ENCODE results near the gene SEMA7A. TPM values are rescaled to one million over a fixed set of nuclear protein-coding genes. Genes with fewer than 3 reads are reported as not detected.
"Not testable (repeated sequence)": the region's sequence is repeated elsewhere in the genome, so short reads cannot be mapped to it uniquely, and the experiment has no call there.

SEMA7A gene
- total RNA-seq, result 1.3 TPM
- long read RNA-seq, result 0 reads

- DNase-seq (peak; percentile 89), ATAC-seq (peak; percentile 94)
- intact Hi-C loops (cut with micrococcal nuclease), result no loop called here
Observed at GRCh38 chr15:74433592-74434262, at the start of gene SEMA7A. Gene SEMA7A, minus strand, starts transcription at chr15:74433958. Its CDS starts 40 bp downstream, at chr15:74433918.

GRCh38 chr15:74482661-74483060 is 48.9 kb upstream of the SEMA7A start:
- ATAC-seq (no peak), DNase-seq (no peak)
- intact Hi-C loops (cut with micrococcal nuclease), result no loop called here

GRCh38 chr15:74480364-74480763 is 46.6 kb upstream of the SEMA7A start:
- intact Hi-C loops (cut with micrococcal nuclease); ATAC-seq; DNase-seq: not testable (repeated sequence)

- intact Hi-C loops (cut with micrococcal nuclease); DNase-seq; ATAC-seq: not testable (repeated sequence)
Observed at GRCh38 chr15:74471621-74472020, 37.9 kb upstream of the SEMA7A start.

GRCh38 chr15:74470631-74471395 is 37.1 kb upstream of the SEMA7A start:
- ATAC-seq (no peak), DNase-seq (no peak)
- intact Hi-C loops (cut with micrococcal nuclease), result no loop called here

GRCh38 chr15:74468341-74469032 is 34.7 kb upstream of the SEMA7A start:
- intact Hi-C loops (cut with micrococcal nuclease), result no loop called here
- DNase-seq (no peak), ATAC-seq (no peak)

GRCh38 chr15:74466570-74466969 is 32.8 kb upstream of the SEMA7A start:
- ATAC-seq (no peak), DNase-seq (no peak)
- intact Hi-C loops (cut with micrococcal nuclease), result no loop called here

GRCh38 chr15:74464897-74465296 is 31.1 kb upstream of the SEMA7A start:
- no peak for DNase-seq
- no peak for ATAC-seq
- intact Hi-C loops (cut with micrococcal nuclease), result no loop called here

- no peak for DNase-seq
- ATAC-seq, result no peak
- intact Hi-C loops (cut with micrococcal nuclease), result no loop called here
Observed at GRCh38 chr15:74464216-74464615, 30.5 kb upstream of the SEMA7A start.

GRCh38 chr15:74463634-74464033 is 29.9 kb upstream of the SEMA7A start:
- DNase-seq, result no peak
- intact Hi-C loops (cut with micrococcal nuclease), result no loop called here
- ATAC-seq, result no peak

- DNase-seq, result no peak
- intact Hi-C loops (cut with micrococcal nuclease), result no loop called here
- no peak for ATAC-seq
Observed at GRCh38 chr15:74461847-74462511, 28.2 kb upstream of the SEMA7A start.

GRCh38 chr15:74460871-74461846 is 27.4 kb upstream of the SEMA7A start, which contains the start of gene UBL7:
Gene UBL7, minus strand, starts transcription at chr15:74461160. Its CDS starts 2,293 bp downstream, at chr15:74458867.
- intact Hi-C loops (cut with micrococcal nuclease), result no loop called here
- DNase-seq, result peak; percentile 97
- ATAC-seq, result peak; percentile 99

- DNase-seq (no peak), ATAC-seq (no peak)
- intact Hi-C loops (cut with micrococcal nuclease), result no loop called here
Observed at GRCh38 chr15:74460298-74460697, 26.5 kb upstream of the SEMA7A start.

- DNase-seq; ATAC-seq; intact Hi-C loops (cut with micrococcal nuclease): not testable (repeated sequence)
Observed at GRCh38 chr15:74459798-74460197, 26.0 kb upstream of the SEMA7A start.

- DNase-seq (no peak), ATAC-seq (no peak)
- intact Hi-C loops (cut with micrococcal nuclease), result no loop called here
Observed at GRCh38 chr15:74458473-74458872, 24.7 kb upstream of the SEMA7A start.

- ATAC-seq; DNase-seq; intact Hi-C loops (cut with micrococcal nuclease): not testable (repeated sequence)
Observed at GRCh38 chr15:74457036-74457435, 23.3 kb upstream of the SEMA7A start.

GRCh38 chr15:74454764-74455500 is 21.2 kb upstream of the SEMA7A start:
- intact Hi-C loops (cut with micrococcal nuclease), result no loop called here
- no peak for DNase-seq
- ATAC-seq, result no peak
